Astrocyte of the cerebellum (primary cell): ENCODE measurements around the gene RASL11B.
"Not testable (repeated sequence)": the region's sequence is repeated elsewhere in the genome, so short reads cannot be mapped to it uniquely, and the experiment has no call there.

ENCODE experiments used
- DNase-seq: peaks from one replicate; pipeline ENCODE4 v3.0.0-alpha.2; 2011; ENCODE audit warnings: low read depth
- H3K4me3 ChIP-seq: 2 replicates; pipeline ENCODE4 v1.5.1; 2011; ENCODE audit warnings: mild to moderate bottlenecking, low read depth, low read length, moderate library complexity
- in situ Hi-C: cut with HindIII; loops from 2 replicates; pipeline ENCODE4 v1.10.0; 2017; ENCODE audit warnings: low sequenced_read_pairs
- TF ChIP-seq, protein P1 (sequence below): IDR thresholded peaks from 2 replicates; pipeline ENCODE4 v1.5.1; 2012; ENCODE audit warnings: low read length, low read depth, moderate library complexity, mild to moderate bottlenecking; ENCODE audit errors: missing control alignments

Gene RASL11B

DNA sequence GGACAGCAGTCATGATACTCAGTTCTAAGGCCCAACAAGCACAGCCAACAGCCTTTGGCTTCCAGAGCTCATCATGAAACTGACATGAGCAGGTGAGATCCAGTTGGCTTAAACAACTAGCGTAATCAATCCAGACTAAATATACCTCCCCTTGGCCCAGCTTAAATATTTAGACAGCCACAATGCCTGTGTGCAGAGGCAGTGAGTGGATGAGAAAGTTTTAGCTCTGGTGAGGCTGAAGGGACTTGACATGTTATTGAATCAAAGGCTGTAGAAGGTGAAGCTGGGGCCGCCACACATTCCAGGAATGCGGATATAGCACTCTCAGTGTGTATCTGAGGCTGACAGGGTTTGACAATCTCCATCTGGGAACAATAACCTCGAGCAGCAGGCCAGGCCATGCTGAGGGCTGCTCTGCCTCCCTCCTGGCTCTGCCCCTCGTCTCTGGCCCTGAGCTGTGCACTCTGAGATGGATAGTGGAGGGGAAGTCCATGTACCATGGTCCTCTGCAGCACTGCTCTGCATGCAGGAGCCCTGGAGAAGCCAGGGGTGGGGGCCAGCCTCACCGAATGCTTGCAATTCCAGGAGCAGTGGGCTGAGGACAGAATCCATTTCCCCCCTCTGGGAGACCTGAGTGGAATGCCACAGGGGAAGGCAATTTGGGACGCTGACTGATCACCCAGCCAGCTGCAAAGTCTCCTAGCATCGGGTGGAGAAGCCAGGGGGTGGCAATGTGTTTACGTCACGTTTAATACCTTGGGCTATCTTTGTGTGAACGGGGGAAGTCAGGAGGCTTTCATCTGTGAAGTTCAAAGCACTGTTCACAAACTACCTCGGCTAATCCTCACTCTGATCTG lies 37.3 kb upstream of the RASL11B start:
- no peak overlapping the region for H3K4me3 ChIP-seq
- in situ Hi-C loops = no loop called here
- peak; percentile 23 for DNase-seq
- TF ChIP-seq, protein P1, sequence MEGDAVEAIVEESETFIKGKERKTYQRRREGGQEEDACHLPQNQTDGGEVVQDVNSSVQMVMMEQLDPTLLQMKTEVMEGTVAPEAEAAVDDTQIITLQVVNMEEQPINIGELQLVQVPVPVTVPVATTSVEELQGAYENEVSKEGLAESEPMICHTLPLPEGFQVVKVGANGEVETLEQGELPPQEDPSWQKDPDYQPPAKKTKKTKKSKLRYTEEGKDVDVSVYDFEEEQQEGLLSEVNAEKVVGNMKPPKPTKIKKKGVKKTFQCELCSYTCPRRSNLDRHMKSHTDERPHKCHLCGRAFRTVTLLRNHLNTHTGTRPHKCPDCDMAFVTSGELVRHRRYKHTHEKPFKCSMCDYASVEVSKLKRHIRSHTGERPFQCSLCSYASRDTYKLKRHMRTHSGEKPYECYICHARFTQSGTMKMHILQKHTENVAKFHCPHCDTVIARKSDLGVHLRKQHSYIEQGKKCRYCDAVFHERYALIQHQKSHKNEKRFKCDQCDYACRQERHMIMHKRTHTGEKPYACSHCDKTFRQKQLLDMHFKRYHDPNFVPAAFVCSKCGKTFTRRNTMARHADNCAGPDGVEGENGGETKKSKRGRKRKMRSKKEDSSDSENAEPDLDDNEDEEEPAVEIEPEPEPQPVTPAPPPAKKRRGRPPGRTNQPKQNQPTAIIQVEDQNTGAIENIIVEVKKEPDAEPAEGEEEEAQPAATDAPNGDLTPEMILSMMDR = no peak

DNA sequence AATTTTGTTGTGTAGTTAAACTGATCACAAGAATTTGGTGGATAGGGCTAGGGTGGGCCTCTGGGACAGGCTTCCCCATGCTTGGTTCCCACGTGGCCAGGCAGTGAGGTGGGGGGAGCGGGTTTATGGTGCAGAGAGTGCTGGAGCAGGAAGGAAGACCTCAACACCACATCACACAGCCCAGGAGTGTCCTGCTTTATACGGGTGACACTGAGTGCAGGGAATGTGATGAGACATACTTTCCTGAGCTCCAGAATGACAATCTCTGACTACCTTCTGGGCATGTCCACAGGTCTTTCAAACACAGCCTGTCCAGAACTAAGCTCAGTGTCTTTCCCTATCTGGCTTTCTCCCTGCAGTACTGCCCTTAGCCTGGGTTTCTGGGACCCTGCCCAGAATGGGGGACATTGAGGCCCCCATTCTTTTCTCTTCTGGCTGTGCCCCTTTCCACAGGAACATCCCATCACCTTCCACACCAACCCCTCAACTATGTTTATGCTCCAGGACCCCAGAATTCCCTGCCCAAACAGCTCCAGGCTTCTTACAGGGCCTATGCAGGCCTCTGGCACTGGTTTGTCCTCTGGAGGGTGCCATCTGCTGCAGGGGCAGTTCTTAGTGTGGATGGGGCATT lies 36.5 kb upstream of the RASL11B start:
- no peak overlapping the region for H3K4me3 ChIP-seq
- DNase-seq = no peak
- TF ChIP-seq, protein P1 = no peak
- in situ Hi-C loops = no loop called here

DNA sequence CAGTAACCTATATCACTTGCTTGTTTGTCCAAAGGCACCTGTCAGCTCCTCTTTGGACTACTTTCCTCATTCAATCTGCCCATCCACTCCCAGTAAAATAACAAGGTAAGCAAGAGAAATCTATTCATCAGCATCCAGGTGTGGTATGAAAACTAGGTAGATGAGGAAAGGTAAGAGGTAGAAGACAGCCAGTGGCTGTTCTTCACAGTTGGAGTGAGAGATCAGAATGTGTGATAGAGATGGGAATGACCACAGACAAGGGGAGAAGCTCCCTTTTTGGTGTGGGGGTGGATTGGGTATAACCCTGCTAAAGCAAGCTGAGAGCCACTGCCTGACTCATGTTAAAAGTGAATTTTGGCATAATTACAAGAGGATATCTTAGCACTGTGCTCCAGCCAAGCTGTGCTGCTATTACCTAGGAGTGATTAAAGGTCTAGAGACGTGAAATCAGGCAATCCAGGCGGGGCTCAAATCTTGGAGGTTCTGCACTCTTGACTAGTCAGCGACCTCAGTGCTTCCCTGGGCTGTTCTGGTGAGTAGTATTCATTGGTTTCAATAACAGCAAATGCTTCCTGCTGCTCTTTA lies 28.1 kb upstream of the RASL11B start:
- in situ Hi-C loops = no loop called here
- no peak overlapping the region for H3K4me3 ChIP-seq
- TF ChIP-seq, protein P1 = no peak
- no peak for DNase-seq

DNA sequence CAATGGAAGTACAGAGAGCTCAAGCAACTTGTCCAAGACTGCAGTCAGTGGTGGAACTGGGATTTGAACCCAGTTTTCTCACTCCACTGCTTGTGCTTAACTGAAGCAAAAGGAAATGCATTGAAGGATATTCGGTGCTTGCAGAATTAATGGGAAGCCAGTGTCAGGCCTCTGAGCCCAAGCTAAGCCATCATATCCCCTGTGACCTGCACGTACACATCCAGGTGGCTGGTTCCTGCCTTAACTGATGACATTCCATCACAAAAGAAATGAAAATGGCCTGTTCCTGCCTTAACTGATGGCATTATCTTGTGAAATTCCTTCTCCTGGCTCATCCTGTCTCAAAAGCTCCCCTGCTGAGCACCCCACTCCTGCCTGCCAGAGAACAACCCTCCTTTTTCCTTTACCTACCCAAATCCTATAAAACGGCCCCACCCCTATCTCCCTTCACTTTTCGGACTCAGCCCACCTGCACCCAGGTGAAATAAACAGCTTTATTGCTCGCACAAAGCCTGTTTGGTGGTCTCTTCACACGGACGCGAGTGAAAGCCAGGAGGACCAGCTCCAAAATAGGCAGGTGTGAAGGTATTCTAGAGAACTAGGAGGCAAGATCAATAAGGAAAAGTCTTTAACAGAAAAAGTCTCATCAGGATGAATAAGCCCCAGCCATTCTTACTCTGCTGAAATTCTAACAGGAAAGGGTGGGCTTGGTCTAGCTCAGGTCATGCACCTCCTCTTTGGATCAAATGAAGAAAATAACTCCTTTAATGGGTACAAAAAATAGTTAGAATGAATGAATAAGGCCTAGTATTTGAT lies 27.3 kb upstream of the RASL11B start:
- DNase-seq, H3K4me3 ChIP-seq, in situ Hi-C loops: not testable (repeated sequence)

DNA sequence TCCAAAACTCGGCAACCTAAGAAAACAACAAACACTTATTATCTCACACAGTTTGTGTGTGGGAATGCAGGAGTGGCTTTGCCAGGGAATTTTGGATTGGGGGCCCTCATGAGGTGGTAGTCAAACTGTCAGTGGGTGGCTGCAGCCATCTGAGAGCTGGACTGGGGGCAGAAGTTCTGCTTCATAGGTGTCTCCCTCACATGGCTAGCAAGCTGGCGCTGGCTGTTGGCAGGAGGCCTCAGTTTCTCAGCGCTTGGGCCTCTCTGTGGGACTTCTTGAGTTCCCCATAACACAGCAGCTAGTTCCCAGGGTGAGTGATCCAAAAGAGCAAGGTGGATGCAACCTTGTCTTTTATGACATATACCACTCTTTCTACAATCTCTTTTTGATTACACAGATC lies 26.0 kb upstream of the RASL11B start:
- DNase-seq = no peak
- H3K4me3 ChIP-seq = no peak overlapping the region
- in situ Hi-C loops = no loop called here
- TF ChIP-seq, protein P1 = no peak

DNA sequence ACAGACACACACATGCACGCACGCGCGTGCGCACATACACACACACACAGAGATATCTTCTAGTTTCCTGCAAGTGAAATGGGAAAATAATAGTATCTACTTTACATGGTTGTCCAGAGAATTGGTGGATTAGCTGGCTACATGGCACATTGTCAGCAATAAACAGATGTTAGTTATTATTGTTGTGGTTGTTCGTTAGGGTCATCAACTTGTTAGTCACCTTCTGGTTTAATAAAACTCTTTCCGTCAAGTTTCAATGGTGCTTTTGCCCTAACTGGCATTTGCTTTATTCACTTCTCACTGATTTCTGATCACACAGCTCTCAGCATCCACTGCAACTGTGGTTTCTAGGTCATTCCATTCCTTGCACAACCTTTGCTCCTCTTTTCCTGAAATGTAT lies 25.4 kb upstream of the RASL11B start:
- DNase-seq = no peak
- TF ChIP-seq, protein P1 = no peak
- in situ Hi-C loops = no loop called here
- no peak overlapping the region for H3K4me3 ChIP-seq
